ENCODE data around the gene GAL3ST2. TPM values are rescaled to one million over a fixed set of nuclear protein-coding genes. Genes with fewer than 3 reads are reported as not detected.
"Not testable (repeated sequence)": the region's sequence is repeated elsewhere in the genome, so short reads cannot be mapped to it uniquely, and the experiment has no call there.

The GAL3ST2 gene
- total and polyA plus RNA-seq, 3 donors from 2014 or later, result 0.54 to 4.3 (median 2.8) TPM

GRCh38 chr2:241759067-241759807, 17.4 kb upstream of the GAL3ST2 start:
- intact Hi-C loops (cut with DNase I; ENCODE audit: low total_unique reads), result no loop called here
- Histone ChIP-seq H3K27me3 (no peaks in the 10 kb centered on the region), H3K27ac (no peak overlapping the region), H3K9me3 (no peaks in the 10 kb centered on the region), H3K4me1 (no peaks in the 10 kb centered on the region), H3K36me3 (ENCODE audit: low read depth, missing control alignments) (no peaks in the 10 kb centered on the region), H3K4me3 (no peak overlapping the region)
- 74 to 81% methylated on average over 20 of the region's 20 CpGs for WGBS, 2 donors
- no peak for TF ChIP-seq POLR2A (IDR thresholded peaks at IDR 0.05)
- TF ChIP-seq, protein P1, sequence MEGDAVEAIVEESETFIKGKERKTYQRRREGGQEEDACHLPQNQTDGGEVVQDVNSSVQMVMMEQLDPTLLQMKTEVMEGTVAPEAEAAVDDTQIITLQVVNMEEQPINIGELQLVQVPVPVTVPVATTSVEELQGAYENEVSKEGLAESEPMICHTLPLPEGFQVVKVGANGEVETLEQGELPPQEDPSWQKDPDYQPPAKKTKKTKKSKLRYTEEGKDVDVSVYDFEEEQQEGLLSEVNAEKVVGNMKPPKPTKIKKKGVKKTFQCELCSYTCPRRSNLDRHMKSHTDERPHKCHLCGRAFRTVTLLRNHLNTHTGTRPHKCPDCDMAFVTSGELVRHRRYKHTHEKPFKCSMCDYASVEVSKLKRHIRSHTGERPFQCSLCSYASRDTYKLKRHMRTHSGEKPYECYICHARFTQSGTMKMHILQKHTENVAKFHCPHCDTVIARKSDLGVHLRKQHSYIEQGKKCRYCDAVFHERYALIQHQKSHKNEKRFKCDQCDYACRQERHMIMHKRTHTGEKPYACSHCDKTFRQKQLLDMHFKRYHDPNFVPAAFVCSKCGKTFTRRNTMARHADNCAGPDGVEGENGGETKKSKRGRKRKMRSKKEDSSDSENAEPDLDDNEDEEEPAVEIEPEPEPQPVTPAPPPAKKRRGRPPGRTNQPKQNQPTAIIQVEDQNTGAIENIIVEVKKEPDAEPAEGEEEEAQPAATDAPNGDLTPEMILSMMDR (IDR thresholded peaks at IDR 0.05), result no peak
- DNase-seq, result no peak

DNA sequence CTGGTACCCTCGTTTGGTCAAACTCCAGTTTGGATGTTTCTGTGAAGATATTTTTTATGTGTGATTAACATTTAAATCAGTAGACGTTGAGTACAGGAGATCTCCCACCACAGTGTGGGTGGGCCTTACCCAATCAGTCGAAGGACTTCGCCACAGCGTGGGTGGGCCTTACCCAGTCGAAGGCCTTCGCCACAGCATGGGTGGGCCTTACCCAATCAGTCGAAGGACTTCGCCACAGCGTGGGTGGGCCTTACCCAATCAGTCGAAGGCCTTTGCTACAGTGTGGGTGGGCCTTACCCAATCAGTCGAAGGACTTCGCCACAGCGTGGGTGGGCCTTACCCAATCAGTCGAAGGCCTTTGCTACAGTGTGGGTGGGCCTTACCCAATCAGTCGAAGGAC, 16.7 kb upstream of the GAL3ST2 start:
- 79 to 86% methylated on average over 10 to 15 of the region's 16 CpGs for WGBS, 2 donors
- H3K36me3 ChIP-seq (ENCODE audit: low read depth, missing control alignments); H3K27me3 ChIP-seq; H3K9me3 ChIP-seq; DNase-seq; H3K4me1 ChIP-seq; intact Hi-C loops (cut with DNase I; ENCODE audit: low total_unique reads); H3K27ac ChIP-seq; H3K4me3 ChIP-seq: not testable (repeated sequence)

GRCh38 chr2:241760301-241760771, 16.3 kb upstream of the GAL3ST2 start:
- intact Hi-C loops (cut with DNase I; ENCODE audit: low total_unique reads), result no loop called here
- Histone ChIP-seq H3K4me3 (no peak overlapping the region), H3K36me3 (ENCODE audit: low read depth, missing control alignments) (no peaks in the 10 kb centered on the region), H3K27ac (no peak overlapping the region), H3K4me1 (no peaks in the 10 kb centered on the region), H3K9me3 (no peaks in the 10 kb centered on the region), H3K27me3 (no peaks in the 10 kb centered on the region)
- DNase-seq, result no peak
- 83 to 90% methylated on average over 13 to 17 of the region's 17 CpGs for WGBS, 2 donors
- no peak for TF ChIP-seq POLR2A (IDR thresholded peaks at IDR 0.05)
- TF ChIP-seq, protein P1 (IDR thresholded peaks at IDR 0.05), result no peak

GRCh38 chr2:241762321-241762932, 14.2 kb upstream of the GAL3ST2 start:
- Histone ChIP-seq H3K4me1 (no peaks in the 10 kb centered on the region), H3K36me3 (ENCODE audit: low read depth, missing control alignments) (no peaks in the 10 kb centered on the region), H3K9me3 (no peaks in the 10 kb centered on the region), H3K27ac (no peak overlapping the region), H3K27me3 (no peaks in the 10 kb centered on the region), H3K4me3 (no peak overlapping the region)
- 86 to 91% methylated on average over 17 to 18 of the region's 18 CpGs for WGBS, 2 donors
- no peak for DNase-seq
- intact Hi-C loops (cut with DNase I; ENCODE audit: low total_unique reads), result no loop called here
- TF ChIP-seq, protein P1 (IDR thresholded peaks at IDR 0.05), result no peak
- TF ChIP-seq POLR2A (IDR thresholded peaks at IDR 0.05), result no peak

DNA sequence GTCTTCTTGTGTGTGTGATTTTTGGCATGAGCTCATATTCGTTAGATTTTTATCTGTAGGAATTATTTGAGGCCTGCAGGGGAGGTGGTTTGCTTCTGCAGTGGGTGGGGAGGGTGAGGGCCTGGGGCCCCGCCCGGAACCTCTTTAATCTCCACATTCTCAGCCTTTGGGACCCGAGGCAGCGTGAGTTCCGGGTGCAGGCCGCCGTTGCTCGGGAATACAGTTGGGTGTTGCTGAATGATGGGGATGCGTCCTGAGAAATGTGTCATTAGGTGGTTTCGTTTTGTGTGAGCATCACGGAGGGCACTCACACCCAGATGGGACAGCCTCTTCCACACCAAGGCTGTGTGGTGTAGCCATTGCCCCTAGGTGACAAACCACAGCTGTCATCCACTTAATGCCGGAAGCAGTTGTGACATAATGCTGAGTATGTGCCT, 13.7 kb upstream of the GAL3ST2 start:
- H3K27me3 ChIP-seq, result no peaks in the 10 kb centered on the region
- H3K36me3 ChIP-seq (ENCODE audit: low read depth, missing control alignments), result no peaks in the 10 kb centered on the region
- no peak overlapping the region for H3K27ac ChIP-seq
- H3K9me3 ChIP-seq, result no peaks in the 10 kb centered on the region
- no peak for DNase-seq
- no peaks in the 10 kb centered on the region for H3K4me1 ChIP-seq
- H3K4me3 ChIP-seq, result no peak overlapping the region
- 91 to 92% methylated on average over 13 of the region's 13 CpGs for WGBS, 2 donors
- intact Hi-C loops (cut with DNase I; ENCODE audit: low total_unique reads), result no loop called here
- no peak for TF ChIP-seq POLR2A (IDR thresholded peaks at IDR 0.05)
- TF ChIP-seq, protein P1 (IDR thresholded peaks at IDR 0.05), result no peak
